Left renal cortex interstitium (tissue), 4 donors: ENCODE results near the gene RNU6-1. TPM values are rescaled to one million over a fixed set of nuclear protein-coding genes. Genes with fewer than 3 reads are reported as not detected.

Source experiments
- DNase-seq, 4 donors: peaks; one replicate each; pipeline ENCODE4 v3.0.0-alpha.2; 2013; ENCODE audit warnings: low read depth in 4 of 4, low spot score in 2 of 4, missing footprints in 1 of 4
- polyA plus RNA-seq, 4 donors: library from polyadenylated mRNA; unstranded; fragments of 120-200 nt; gene quantifications; one replicate each; pipeline ENCODE4 v1.2.1, GENCODE V29; 2013; ENCODE audit not compliant: insufficient read length in 4 of 4

Gene RNU6-1
- polyA plus RNA-seq, 4 donors = not detected

- DNase-seq = no peak
Measured at GRCh38 chr15:67822537-67823313, 17.1 kb downstream of the RNU6-1 start.

GRCh38 chr15:67821784-67822440 is 17.9 kb downstream of the RNU6-1 start:
- DNase-seq = no peak

DNA sequence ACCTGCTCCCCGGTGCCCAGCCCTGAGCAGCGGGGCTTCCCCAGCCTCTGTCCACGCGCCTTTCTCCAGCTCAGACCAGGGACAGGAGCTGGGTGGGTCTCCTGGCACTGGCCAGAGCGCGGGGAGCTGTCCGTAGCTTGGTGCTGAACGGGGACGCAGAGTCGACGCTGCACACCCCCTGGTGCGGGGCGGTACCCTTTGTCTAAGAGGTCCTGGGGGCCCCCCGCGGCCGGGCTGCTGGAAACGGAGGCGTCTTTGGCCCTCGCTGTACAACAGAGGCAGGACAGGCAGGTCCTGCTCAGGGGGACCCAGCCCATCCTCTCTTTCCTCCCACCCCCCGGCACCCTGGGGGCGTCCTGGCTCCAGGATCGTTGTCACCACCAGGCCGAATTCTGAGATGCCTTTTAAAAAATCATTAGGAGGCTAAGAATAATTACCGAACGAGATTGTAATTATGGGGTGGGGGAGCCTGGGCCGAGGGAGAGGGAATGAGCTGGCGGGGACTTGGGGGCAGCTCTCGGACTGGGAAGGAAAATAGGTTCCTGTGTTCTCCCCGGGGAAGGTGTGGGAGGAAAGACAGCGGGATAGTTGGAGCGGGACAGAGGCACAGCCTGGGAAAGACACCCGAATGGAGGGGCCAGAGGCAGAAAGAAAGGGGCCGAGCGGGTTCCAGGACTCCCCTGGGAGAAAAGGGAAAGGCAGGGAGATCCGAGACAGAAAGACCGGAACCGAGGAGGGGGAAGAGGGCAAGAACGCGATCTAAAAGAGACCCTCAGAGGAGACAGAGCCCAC is 18.7 kb downstream of the RNU6-1 start:
- DNase-seq = no peak

DNA sequence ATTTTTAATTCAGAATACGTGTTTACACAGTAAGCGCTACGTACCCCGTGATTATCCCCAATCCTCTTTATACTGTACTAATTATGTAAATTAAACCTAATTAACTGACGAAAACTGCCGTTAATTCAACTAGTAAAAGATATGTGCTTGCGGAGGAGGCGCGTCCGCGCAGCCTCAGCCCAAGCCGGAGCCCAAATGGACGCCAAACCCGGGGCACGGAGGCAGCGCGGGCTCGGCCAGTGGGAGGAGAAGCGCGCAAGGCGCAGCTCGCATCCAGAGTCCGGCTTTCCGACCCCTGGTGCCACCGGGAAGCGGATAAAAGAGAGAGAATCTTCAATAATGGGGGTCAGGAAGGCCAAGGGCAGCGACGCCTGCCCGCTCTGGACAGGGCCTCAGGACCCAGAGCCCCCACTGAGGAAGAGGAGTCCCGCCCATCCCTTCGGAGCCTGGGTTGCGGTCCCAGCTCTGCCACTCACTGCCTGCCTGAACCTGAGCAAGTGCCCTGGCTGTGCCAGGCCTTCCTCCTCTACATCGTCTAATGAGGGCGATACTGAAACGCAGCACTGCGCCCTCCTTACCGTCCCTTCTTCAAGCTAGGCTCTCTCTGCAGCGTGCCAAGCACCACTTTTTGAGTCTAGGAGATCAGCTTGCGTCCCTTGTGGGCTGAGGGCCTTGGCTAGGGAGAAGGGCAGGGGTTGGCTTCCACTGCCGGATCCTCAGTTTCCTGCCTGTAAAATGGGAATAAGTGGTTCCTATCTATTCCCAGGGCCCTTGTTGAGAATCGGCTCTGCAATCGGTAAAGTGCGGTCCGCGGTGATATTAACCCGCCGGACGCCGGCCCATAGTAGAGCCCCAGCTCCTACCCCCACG is 19.5 kb downstream of the RNU6-1 start:
- DNase-seq = no peak

GRCh38 chr15:67819636-67820035 is 20.2 kb downstream of the RNU6-1 start:
- DNase-seq = no peak

DNA sequence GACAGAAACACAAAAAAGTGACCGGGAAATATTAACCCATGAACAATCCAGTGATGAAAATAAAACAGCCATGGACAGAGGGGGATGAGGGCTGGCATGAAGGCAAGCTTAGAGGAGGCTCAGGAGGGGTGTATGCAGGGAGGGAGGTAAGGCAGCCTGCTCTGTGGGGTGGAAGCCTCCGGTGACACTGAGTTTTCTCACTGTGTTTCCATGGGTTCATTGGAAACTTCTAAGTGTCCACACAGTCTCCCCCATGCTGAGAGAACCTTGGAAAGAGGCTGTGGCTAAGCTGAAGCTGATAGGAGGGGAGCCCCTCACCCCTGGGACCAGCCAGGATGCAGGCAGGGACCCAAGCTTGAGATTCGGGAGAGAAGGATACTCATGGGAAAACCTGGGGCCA is 21.4 kb downstream of the RNU6-1 start:
- no peak for DNase-seq

GRCh38 chr15:67816668-67817067 is 23.2 kb downstream of the RNU6-1 start:
- no peak for DNase-seq

DNA sequence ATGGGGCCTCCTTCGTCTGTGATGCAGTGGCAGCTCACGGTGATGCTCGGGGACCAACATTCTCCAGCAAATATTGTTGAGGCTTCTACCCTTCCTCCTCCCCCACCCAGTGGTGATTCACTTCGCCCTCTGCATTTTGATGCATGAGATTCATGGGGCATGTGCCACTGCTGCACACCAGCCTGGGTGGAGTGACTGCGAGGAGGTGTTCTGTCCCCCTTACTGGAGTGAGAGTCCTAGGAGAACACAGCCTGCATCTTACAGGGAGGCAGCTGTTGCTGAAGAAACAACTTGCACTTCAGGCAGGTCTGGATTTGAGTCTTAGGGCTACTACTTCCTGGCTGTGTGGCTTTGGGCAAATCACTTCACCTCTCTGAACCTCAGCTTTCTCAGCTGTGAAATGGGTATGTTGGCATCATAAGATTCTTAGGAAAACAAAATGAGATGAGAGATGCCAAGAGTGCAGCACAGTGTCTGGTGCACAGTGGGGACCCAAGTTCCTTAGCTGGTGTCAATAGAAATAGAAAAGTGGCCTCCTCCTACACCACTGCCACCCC is 24.7 kb downstream of the RNU6-1 start:
- DNase-seq = no peak

DNA sequence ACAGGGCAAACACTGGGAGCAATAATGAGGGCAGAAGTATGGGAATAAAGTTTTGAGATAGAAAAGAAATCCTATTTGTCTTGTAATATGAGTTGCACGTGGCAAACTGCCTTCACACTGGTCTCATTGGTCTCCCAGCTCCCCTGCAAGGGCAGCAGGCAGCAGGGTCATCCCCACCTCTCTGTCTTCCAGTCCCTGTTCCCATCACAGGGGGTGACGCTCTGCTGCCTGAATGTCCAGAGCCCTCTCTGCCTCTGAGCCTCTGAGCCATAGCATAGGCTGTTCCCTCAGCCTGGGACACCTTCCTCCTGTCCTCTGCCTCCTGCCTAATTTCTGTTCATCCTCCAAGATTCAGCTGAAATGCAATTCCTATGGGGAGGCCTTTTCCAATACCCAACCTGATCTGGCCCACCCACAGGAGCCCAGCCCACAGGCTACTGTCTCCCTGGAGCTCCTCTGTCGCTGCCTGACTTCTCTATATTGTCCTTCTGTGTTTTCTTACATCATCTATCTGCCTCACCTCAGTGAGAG is 26.7 kb downstream of the RNU6-1 start:
- no peak for DNase-seq

- DNase-seq = no peak
Measured at GRCh38 chr15:67812241-67812644, 27.6 kb downstream of the RNU6-1 start.

DNA sequence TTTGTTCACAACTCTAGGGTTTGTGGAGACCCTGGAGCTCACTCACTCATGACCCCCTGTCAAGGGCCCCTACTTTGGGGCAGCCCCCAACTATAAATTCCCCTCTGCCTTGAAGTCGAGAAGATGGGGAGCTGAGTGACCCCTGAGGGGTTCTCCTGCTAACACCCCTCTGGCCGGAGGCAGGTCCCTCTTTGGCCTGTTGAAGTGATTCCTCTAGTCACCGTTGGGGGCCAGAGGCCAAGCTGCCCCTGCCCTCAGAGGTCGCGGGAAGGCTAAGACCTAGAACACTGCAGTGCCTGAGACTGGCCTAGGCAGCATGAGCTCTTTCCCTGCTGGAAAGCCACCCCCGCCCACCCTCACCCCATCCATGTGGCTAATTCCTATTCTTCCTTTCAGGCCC is 30.0 kb downstream of the RNU6-1 start:
- no peak for DNase-seq

DNA sequence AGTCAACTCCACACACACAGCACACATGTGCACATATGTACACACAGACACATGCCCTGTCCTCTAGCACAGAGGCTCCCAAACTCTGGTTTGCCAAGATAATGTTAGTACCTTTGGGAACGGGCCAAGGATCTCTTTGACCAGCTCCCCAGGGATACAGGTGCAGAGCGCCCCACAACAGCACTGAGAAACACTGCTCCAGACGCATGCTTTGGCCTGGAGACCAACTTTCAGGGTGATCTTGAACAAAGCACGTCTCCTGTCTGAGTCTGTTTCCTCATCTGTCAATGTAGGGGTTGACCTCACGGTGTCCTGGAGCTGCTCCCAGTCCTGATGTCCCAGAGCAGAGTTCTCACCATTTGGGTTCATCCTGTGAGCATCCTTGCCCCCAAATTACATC is 30.4 kb downstream of the RNU6-1 start:
- DNase-seq = no peak

DNA sequence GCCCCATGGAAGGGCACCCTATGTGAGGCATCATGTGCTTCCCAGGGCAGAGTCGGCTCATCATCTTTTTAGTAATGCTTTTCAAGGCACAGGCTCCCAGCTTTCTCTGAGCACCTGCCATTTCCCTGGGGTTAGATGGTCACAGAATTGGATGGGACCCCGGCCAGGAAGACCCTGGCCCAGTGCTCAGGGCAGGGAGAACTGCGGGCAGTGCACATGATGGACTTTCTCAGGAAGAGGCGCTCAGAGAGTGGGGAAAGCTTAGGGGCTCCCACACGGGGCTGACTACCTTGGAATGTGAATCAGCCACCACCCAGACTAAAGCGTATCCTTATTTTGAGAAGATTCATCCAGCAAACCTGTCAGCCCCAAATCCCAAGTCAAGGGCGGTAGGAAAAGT is 31.0 kb downstream of the RNU6-1 start:
- no peak for DNase-seq

DNA sequence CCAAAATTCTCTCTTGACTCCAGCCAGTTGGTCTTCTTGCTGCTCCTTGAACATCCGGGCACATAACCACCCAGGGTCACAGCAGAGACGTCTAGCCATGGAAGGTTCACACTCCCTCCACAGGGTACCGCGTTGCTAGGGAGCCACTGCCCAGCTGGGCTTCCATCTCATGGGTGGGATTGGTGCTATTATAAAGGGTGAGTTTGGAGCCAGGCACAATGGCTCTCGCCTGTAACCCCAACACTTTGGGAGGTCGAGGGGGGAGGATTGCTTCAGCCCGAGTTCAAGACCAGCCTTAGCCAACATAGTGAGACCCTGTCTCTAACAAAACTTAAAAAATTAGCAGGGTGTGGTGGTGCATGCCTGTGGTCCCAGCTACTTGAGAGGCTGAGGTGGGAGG is 32.0 kb downstream of the RNU6-1 start:
- no peak for DNase-seq

DNA sequence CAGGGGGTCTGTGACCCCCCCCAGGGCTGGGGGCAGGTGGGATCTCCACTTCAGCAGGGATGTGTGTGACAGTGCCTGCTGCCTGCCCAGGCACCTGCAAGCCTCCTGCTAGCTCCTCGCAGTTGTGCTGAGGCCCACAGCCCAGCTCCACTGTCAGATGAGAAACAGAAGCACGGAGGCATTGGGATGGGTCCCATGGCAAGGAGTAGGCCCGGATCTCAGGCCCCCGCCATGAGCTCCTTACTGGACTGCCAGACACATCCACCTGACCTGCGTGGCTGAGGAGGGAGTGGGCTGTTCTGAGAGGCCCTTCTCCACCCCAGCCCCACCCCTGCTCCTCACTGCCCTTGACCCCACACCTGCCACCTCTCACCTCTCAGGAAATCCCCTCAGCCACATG is 32.7 kb downstream of the RNU6-1 start:
- DNase-seq = no peak

DNA sequence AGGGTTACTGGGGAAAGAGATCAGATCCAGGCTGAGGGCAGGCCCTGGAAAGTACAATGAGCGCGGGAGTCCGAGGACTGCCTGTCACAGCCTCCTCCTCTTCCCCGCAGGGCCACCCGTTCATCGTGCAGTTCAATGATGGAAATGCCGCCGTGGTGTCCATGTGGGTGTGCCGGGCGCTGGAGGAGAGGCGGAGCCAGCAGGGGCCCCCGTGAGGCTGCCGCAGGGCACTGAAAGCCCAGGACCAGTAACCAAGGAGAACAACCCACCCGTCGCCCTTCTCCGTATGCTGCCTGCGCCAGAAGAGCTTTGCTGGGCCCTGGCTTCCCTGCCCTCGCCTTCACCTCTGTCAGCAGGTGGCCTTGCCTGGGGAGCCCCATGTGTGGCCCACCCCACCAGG is 33.3 kb downstream of the RNU6-1 start:
- DNase-seq = no peak

- no peak for DNase-seq
Measured at GRCh38 chr15:67805666-67806516, 34.0 kb downstream of the RNU6-1 start.

DNA sequence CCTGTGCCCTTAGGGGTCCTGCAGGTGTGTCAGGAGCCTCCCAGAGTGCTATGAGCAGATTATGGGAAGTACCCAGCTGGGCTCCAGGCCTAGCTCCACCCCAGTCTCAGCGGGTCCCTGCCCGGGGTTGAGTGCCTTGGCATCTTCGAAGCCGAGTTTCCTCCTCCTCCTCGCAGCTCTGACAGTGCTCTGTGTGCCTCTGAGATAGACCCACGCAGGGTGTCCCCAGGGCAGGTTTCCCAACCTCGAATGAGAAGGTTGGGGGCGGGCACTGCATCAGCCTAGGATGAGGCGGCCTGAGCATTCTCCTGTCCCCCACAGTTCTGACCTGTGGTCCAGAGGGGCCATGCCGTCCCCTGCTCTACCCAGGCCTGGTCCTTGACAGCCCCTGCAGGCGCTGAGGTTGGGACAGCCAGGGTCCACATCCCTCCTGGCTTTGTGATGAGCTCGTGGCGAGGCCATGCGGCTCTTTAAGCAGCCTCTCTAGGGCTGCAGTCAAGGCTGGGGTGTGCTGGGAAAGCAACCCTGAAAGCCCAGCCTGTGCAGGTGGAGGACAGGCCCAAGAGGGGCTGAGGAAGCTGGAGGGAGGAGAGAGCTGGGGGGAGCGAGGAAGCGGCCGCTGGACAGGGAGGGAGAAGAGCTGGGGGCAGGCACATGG is 34.7 kb downstream of the RNU6-1 start:
- no peak for DNase-seq
